GM18867 (cell line): Measurements from ENCODE around the gene VPS37C.

Source experiments
- ATAC-seq: cut with Tn5 transposase; IDR thresholded peaks from one replicate; pipeline ENCODE4 v1.9.1; 2021; ENCODE audit warnings: mild to moderate bottlenecking, moderate library complexity; ENCODE audit not compliant: unreplicated experiment

The VPS37C gene

GRCh38 chr11:61155741-61156140 lies 5.5 kb downstream of the VPS37C start:
- ATAC-seq = no peak

- no peak for ATAC-seq
Measured at GRCh38 chr11:61155312-61155711, 5.9 kb downstream of the VPS37C start.

- no peak for ATAC-seq
Measured at GRCh38 chr11:61154528-61154927, 6.7 kb downstream of the VPS37C start.

- ATAC-seq = no peak
Measured at GRCh38 chr11:61153593-61154095, 7.6 kb downstream of the VPS37C start.

GRCh38 chr11:61152816-61153592 lies 8.2 kb downstream of the VPS37C start:
- ATAC-seq = no peak

GRCh38 chr11:61151545-61152252 lies 9.5 kb downstream of the VPS37C start:
- ATAC-seq = no peak

GRCh38 chr11:61150706-61151544 lies 10.3 kb downstream of the VPS37C start:
- no peak for ATAC-seq

- ATAC-seq = no peak
Measured at GRCh38 chr11:61149624-61150615, 11.3 kb downstream of the VPS37C start.

GRCh38 chr11:61147791-61148620 lies 13.2 kb downstream of the VPS37C start:
- no peak for ATAC-seq

- ATAC-seq = no peak
Measured at GRCh38 chr11:61147271-61147670, 14.0 kb downstream of the VPS37C start.

- no peak for ATAC-seq
Measured at GRCh38 chr11:61146416-61146815, 14.8 kb downstream of the VPS37C start.

GRCh38 chr11:61145228-61146005 lies 15.8 kb downstream of the VPS37C start:
- ATAC-seq = no peak

- no peak for ATAC-seq
Measured at GRCh38 chr11:61144511-61145179, 16.6 kb downstream of the VPS37C start.

- no peak for ATAC-seq
Measured at GRCh38 chr11:61142424-61142823, 18.8 kb downstream of the VPS37C start.

- ATAC-seq = no peak
Measured at GRCh38 chr11:61141601-61142028, 19.6 kb downstream of the VPS37C start.

- no peak for ATAC-seq
Measured at GRCh38 chr11:61140416-61140815, 20.8 kb downstream of the VPS37C start.

- ATAC-seq = no peak
Measured at GRCh38 chr11:61139387-61139786, 21.8 kb downstream of the VPS37C start.

GRCh38 chr11:61138935-61139334 lies 22.3 kb downstream of the VPS37C start:
- no peak for ATAC-seq
